Stimulated activated CD4-positive, alpha-beta T cell treated with anti-CD3 and anti-CD28 coated beads, Interleukin-15, amount 100 ng/mL, for 48 hours (primary cell): Measurements from ENCODE around the gene DCAF7.

Experiments used
- DNase-seq, 2 donors: peaks; one replicate each; pipeline ENCODE4 v3.0.0-alpha.2; 2020; ENCODE audit warnings: low read depth in 2 of 2

Gene DCAF7

DNA sequence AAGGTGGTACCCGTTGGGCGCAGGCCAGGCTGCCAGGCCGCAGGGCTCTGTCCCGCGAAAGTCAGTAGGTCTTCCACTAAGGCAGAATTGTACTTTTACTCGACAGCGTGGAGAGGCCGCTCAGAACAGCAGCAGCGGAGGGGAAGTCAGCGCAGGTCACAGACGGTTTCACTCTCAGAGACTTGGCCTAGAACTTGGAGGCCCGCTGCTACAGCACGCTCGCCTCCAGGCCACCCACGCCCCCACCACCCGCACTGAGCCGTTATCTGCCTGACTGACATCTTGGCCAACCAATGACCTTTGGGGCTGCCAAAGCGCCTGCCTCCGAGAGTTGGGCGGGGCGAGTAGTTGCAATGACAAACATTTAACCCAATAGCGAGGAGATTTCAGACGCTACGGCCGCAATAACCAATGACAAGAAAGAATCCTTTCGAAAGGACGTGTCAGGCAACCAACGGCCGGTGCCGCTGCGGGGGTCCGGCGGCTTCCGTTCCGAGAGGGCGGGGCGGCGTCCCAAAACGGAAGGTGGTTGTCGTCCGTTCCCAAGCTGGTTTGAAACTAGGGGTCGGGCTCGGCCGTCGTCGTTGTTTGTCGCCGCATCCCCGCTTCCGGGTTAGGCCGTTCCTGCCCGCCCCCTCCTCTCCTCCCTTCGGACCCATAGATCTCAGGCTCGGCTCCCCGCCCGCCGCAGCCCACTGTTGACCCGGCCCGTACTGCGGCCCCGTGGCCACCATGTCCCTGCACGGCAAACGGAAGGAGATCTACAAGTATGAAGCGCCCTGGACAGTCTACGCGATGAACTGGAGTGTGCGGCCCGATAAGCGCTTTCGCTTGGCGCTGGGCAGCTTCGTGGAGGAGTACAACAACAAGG, at the start of gene DCAF7:
Gene DCAF7 (plus strand): TSS at position 532 of the 871 bp plus-strand sequence. CDS start 201 bp downstream, at position 733.
- DNase-seq, result peak; percentile 99 to 100

- DNase-seq, result no peak
Observed at GRCh38 chr17:63500543-63501390, 49.5 kb upstream of the DCAF7 start.

DNA sequence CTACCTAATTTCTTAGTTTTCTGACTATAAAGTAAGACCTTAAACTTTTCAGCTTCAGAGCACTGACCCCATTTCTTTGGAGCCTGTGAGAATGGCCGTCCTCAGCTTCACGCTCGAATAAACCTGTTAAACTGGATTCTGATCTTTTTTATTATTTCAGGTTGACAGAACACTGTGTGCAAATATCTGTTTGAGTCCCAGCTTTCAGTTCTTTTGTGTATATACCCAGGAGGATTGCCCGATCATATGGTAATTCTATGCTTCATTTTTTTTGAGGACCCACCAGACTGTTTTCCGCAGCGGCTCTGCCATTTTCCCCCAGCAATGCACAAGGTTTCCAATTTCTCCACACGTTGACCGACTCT, 47.0 kb upstream of the DCAF7 start:
- no peak for DNase-seq

GRCh38 chr17:63504261-63504660, 46.0 kb upstream of the DCAF7 start:
- DNase-seq, result no peak

DNA sequence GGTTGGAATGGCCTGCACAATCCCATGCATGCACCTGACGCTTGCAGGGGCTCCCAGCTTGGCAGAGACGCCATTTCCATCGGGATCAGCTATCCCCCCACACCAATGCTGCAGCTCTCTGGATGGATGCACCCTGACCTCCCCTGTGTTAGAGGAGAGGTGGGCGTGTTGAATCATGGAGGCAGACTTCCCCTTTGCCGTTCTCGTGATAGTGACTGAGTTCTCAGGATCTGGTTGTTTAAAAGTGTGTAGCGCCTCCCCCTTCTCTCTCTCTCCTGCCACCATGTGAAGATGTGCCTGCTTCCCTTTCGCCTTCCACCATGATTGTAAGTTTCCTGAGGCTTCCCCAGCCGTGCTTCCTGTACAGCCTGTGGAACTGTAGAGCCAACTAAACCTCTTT, 44.9 kb upstream of the DCAF7 start:
- DNase-seq, result no peak

GRCh38 chr17:63506627-63507026, 43.6 kb upstream of the DCAF7 start:
- no peak for DNase-seq

DNA sequence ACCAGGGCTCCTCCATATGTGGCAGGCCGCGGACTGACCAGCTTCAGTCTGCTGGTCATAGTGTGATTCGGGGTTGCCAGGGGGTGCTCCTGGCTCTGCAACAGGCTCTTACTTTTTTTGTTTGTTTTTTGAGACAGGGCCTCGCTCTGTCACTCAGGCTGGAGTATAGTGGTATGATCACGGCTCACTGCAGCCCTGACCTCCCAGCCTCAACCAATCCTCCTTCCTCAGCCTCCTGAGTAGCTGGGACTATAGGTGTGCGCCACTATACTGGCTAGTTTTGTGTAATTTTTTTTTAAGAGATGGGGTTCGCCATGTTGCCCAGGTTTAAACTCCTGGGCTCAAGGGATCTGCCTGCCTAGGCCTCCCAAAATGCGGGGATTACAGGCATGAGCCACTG, 38.9 kb upstream of the DCAF7 start:
- no peak for DNase-seq

- no peak for DNase-seq
Observed at GRCh38 chr17:63512388-63512787, 37.9 kb upstream of the DCAF7 start.

- DNase-seq, result no peak
Observed at GRCh38 chr17:63512896-63513644, 37.2 kb upstream of the DCAF7 start.

GRCh38 chr17:63514477-63514876, 35.8 kb upstream of the DCAF7 start:
- no peak for DNase-seq

GRCh38 chr17:63514974-63515373, 35.3 kb upstream of the DCAF7 start:
- DNase-seq, result no peak

DNA sequence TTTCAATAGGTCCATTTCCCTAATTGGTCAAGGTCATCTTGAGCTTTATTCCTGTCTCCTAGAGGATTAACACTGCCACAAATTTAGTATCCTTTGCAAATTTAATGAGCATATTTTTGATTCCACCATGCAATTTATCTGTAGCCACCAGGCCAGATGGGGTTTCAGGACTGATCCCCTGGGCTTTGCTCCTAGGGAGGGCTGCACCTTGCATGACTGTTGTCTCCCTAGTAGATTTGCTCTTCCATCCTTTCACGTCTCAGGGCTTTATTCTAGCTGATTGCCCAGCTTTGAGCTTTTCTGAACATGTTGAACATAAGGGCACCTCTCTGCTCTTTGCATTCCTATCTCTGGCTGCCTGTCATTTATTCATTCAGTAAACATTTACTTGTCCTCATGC, 34.9 kb upstream of the DCAF7 start:
- DNase-seq, result no peak

- DNase-seq, result peak; percentile 30 to 34
Observed at GRCh38 chr17:63516910-63517824, 33.1 kb upstream of the DCAF7 start.

- DNase-seq, result no peak
Observed at GRCh38 chr17:63517825-63518534, 32.3 kb upstream of the DCAF7 start.

GRCh38 chr17:63519116-63519881, 31.0 kb upstream of the DCAF7 start:
- DNase-seq, result no peak

DNA sequence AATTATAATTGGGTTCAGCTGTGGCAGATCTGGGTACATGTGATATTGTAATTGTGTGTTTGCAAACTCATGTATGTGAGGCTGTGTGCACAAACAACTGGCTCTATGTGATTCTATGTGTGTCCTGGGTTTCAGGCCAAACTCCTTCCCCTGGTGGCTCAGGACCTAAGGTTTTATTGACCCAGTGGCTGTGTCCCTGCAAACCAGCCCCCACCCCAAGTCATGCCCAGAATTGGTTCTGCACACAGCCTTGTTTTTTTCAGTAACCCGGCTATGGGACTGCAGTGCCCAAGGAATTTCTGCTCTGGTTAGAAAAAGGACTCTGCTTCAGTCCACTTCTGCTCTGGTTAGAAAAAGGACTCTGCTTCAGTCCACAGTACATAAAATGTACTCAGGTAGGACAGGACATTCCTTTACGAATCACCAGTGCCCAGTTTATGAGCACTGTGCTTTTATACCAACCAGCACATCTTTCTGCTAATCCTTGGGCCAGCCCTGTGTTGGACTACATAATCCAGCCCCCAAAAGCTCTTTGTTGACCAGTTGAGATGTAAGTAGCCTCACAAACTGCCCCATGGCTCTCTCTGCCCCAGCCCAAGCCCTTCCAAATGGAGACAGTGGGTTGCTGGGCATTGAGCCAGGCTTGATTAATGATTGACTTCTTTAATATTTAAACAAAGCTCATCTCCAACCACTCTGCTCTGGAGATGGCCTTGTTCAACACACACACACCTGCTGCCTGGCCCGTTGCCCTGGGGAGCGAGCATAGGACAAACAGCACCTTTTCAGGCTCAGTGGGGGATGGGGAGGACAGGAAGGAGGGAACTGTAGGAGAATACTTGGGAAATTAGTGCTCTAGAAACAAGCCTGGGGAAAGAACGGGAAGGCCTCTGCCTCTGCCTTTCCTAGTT, 30.1 kb upstream of the DCAF7 start:
- no peak for DNase-seq

GRCh38 chr17:63523253-63523855, 26.9 kb upstream of the DCAF7 start, which contains the start of gene KCNH6:
Gene KCNH6 (plus strand): TSS chr17:63523358. CDS start chr17:63523414, 56 bp downstream.
- DNase-seq, result no peak

DNA sequence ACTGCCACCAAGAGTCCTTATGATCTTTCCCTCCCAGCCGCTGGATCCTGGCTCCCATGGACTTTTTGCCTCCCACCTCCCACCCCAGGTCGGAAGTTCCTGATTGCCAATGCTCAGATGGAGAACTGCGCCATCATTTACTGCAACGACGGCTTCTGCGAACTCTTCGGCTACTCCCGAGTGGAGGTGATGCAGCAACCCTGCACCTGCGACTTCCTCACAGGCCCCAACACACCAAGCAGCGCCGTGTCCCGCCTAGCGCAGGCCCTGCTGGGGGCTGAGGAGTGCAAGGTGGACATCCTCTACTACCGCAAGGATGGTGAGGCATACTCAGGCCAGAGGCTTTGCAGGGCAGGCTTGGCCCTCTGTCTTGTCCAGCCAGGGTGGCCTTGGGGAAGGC, 26.2 kb upstream of the DCAF7 start:
- DNase-seq, result no peak
